Amniotic epithelial cell (primary cell): ENCODE results near the gene ROCK2.

ENCODE experiments used
- DNase-seq: peaks from one replicate; pipeline ENCODE4 v3.0.0-alpha.2; 2010; ENCODE audit warnings: low read depth

ROCK2 gene

GRCh38 chr2:11152591-11152990 is 191.8 kb downstream of the ROCK2 start:
- DNase-seq, result no peak

GRCh38 chr2:11147263-11147662 is 197.2 kb downstream of the ROCK2 start:
- DNase-seq, result no peak

GRCh38 chr2:11146076-11146475 is 198.4 kb downstream of the ROCK2 start:
- DNase-seq, result no peak

- DNase-seq, result no peak
Measured at GRCh38 chr2:11145350-11145749, 199.1 kb downstream of the ROCK2 start.

- DNase-seq, result no peak
Measured at GRCh38 chr2:11144738-11145079, 199.7 kb downstream of the ROCK2 start.

GRCh38 chr2:11144077-11144737 is 200.2 kb downstream of the ROCK2 start:
- no peak for DNase-seq

- no peak for DNase-seq
Measured at GRCh38 chr2:11142987-11143386, 201.4 kb downstream of the ROCK2 start.

- no peak for DNase-seq
Measured at GRCh38 chr2:11142330-11142729, 202.1 kb downstream of the ROCK2 start.

GRCh38 chr2:11141319-11141718 is 203.1 kb downstream of the ROCK2 start:
- DNase-seq, result no peak

GRCh38 chr2:11140492-11140891 is 203.9 kb downstream of the ROCK2 start:
- no peak for DNase-seq

GRCh38 chr2:11134349-11134748 is 210.1 kb downstream of the ROCK2 start:
- no peak for DNase-seq

GRCh38 chr2:11133936-11134320 is 210.5 kb downstream of the ROCK2 start:
- DNase-seq, result no peak

- DNase-seq, result no peak
Measured at GRCh38 chr2:11133238-11133935, 211.0 kb downstream of the ROCK2 start.

- DNase-seq, result no peak
Measured at GRCh38 chr2:11132036-11132671, 212.3 kb downstream of the ROCK2 start.

GRCh38 chr2:11131166-11131920 is 213.1 kb downstream of the ROCK2 start:
- DNase-seq, result no peak
